Mesothelial cell of epicardium (in vitro differentiated cells): ENCODE data around the gene THADA. TPM values are rescaled to one million over a fixed set of nuclear protein-coding genes. Genes with fewer than 3 reads are reported as not detected.

Experiments
- DNase-seq, 2 experiments: peaks; one replicate each; pipeline ENCODE4 v3.0.0; 2021; ENCODE audit warnings: low spot score in 2 of 2; ENCODE audit not compliant: unreplicated experiment in 2 of 2
- H3K27ac Mint-ChIP-seq: 2 replicates; pipeline ENCODE4 v1.8.0; 2021; ENCODE audit warnings: mixed read lengths
- H3K27me3 Mint-ChIP-seq: 2 replicates; pipeline ENCODE4 v1.8.0; 2021; ENCODE audit warnings: low read depth, mixed read lengths
- H3K36me3 Mint-ChIP-seq: 2 replicates; pipeline ENCODE4 v1.8.0; 2021; ENCODE audit warnings: mixed read lengths
- H3K4me1 Mint-ChIP-seq: 2 replicates; pipeline ENCODE4 v1.8.0; 2021; ENCODE audit warnings: mixed read lengths
- H3K4me3 Mint-ChIP-seq: 2 replicates; pipeline ENCODE4 v1.8.0; 2021; ENCODE audit warnings: mild to moderate bottlenecking, moderate library complexity, mixed read lengths
- H3K9me3 Mint-ChIP-seq: 2 replicates; pipeline ENCODE4 v1.8.0; 2021; ENCODE audit warnings: mixed read lengths
- total RNA-seq: library from RNA; stranded (reverse); gene quantifications from 3 replicates; pipeline ENCODE4 v1.2.1, GENCODE V29; 2021
- TF ChIP-seq, protein P1 (sequence below): fragments of 200-600 bp; sonication (generic); IDR thresholded peaks from one replicate; pipeline ENCODE4 v1.5.0; 2021; ENCODE audit warnings: antibody characterized with exemption; ENCODE audit not compliant: unreplicated experiment

The THADA gene
- total RNA-seq, 1 donor from 2014 or later = 33.6 TPM

- Mint-ChIP-seq H3K36me3 (no peaks in the 10 kb centered on the region), H3K27ac (no peak overlapping the region), H3K4me3 (no peak overlapping the region), H3K4me1 (peaks cover 5% of the 10 kb centered on the region), H3K27me3 (no peaks in the 10 kb centered on the region), H3K9me3 (no peaks in the 10 kb centered on the region)
- TF ChIP-seq, protein P1, sequence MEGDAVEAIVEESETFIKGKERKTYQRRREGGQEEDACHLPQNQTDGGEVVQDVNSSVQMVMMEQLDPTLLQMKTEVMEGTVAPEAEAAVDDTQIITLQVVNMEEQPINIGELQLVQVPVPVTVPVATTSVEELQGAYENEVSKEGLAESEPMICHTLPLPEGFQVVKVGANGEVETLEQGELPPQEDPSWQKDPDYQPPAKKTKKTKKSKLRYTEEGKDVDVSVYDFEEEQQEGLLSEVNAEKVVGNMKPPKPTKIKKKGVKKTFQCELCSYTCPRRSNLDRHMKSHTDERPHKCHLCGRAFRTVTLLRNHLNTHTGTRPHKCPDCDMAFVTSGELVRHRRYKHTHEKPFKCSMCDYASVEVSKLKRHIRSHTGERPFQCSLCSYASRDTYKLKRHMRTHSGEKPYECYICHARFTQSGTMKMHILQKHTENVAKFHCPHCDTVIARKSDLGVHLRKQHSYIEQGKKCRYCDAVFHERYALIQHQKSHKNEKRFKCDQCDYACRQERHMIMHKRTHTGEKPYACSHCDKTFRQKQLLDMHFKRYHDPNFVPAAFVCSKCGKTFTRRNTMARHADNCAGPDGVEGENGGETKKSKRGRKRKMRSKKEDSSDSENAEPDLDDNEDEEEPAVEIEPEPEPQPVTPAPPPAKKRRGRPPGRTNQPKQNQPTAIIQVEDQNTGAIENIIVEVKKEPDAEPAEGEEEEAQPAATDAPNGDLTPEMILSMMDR = no peak
- no peak for DNase-seq
Measured at GRCh38 chr2:43203373-43203772, 392.5 kb downstream of the THADA start.

- Mint-ChIP-seq H3K9me3 (no peaks in the 10 kb centered on the region), H3K4me1 (peaks cover 8% of the 10 kb centered on the region), H3K4me3 (no peak overlapping the region), H3K36me3 (no peaks in the 10 kb centered on the region), H3K27me3 (no peaks in the 10 kb centered on the region), H3K27ac (no peak overlapping the region)
- TF ChIP-seq, protein P1 = no peak
- no peak for DNase-seq
Measured at GRCh38 chr2:43202289-43202688, 393.5 kb downstream of the THADA start.

GRCh38 chr2:43201497-43201896 lies 394.3 kb downstream of the THADA start:
- Mint-ChIP-seq H3K4me1 (peaks cover 11% of the 10 kb centered on the region), H3K9me3 (no peaks in the 10 kb centered on the region)

GRCh38 chr2:43201016-43201415 lies 394.8 kb downstream of the THADA start:
- DNase-seq = no peak
- Mint-ChIP-seq H3K4me1 (peaks cover 11% of the 10 kb centered on the region), H3K9me3 (no peaks in the 10 kb centered on the region), H3K36me3 (no peaks in the 10 kb centered on the region), H3K27ac (no peak overlapping the region), H3K4me3 (no peak overlapping the region), H3K27me3 (no peaks in the 10 kb centered on the region)
- TF ChIP-seq, protein P1 = no peak

More at GRCh38 chr2:43201497-43201896, 394.3 kb downstream of the THADA start:
- TF ChIP-seq, protein P1 = no peak
- Mint-ChIP-seq H3K4me3 (no peak overlapping the region), H3K27me3 (no peaks in the 10 kb centered on the region), H3K36me3 (no peaks in the 10 kb centered on the region), H3K27ac (no peak overlapping the region)
- no peak for DNase-seq

GRCh38 chr2:43199492-43200488 lies 396.0 kb downstream of the THADA start:
- no peaks in the 10 kb centered on the region for H3K9me3 Mint-ChIP-seq
- no peak overlapping the region for H3K4me3 Mint-ChIP-seq
- DNase-seq = no peak
- H3K27ac Mint-ChIP-seq = no peak overlapping the region
- TF ChIP-seq, protein P1 = no peak
- no peaks in the 10 kb centered on the region for H3K27me3 Mint-ChIP-seq
- no peaks in the 10 kb centered on the region for H3K36me3 Mint-ChIP-seq
- peaks cover 12% of the 10 kb centered on the region for H3K4me1 Mint-ChIP-seq
